Gastroesophageal sphincter (tissue), 3 donors: Measurements from ENCODE around the gene TULP3.

Experiments used
- EP300 ChIP-seq: sonication (generic); formaldehyde crosslinking; IDR thresholded peaks from one replicate; pipeline ENCODE4 v1.6.1; 2017; ENCODE audit warnings: antibody characterized with exemption, mild to moderate bottlenecking
- TF ChIP-seq, protein P1 (sequence below), 4 experiments: fragments of 200-600 bp in 2 of 4; fragments of 450-650 bp in 2 of 4; sonication (generic) in 1 of 4; IDR thresholded peaks; one replicate each; pipeline ENCODE4 v1.5.1; 2017 to 2019; ENCODE audit warnings: antibody characterized with exemption in 4 of 4, mild to moderate bottlenecking in 2 of 4, moderate library complexity in 2 of 4

DNA sequence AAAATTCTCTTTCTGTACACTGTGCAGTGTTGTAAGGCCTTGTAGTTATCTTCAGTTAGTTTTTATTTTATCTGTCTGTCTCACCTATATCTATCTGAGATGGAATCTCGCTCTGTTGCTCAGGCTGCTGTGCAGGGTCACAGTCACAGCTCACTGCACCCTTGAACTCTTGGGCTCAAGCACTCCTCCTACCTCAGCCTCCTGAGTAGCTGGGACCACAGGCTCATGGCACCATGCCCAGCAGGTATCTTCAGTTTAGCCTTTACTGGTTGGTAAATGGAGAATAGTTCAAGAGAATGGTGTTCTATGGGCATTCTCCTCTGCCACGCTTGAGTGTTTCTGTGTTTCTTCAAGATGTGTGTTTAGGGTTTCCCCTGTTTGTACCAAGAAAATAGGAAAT, 13.6 kb downstream of the TULP3 start:
- TF ChIP-seq, protein P1, sequence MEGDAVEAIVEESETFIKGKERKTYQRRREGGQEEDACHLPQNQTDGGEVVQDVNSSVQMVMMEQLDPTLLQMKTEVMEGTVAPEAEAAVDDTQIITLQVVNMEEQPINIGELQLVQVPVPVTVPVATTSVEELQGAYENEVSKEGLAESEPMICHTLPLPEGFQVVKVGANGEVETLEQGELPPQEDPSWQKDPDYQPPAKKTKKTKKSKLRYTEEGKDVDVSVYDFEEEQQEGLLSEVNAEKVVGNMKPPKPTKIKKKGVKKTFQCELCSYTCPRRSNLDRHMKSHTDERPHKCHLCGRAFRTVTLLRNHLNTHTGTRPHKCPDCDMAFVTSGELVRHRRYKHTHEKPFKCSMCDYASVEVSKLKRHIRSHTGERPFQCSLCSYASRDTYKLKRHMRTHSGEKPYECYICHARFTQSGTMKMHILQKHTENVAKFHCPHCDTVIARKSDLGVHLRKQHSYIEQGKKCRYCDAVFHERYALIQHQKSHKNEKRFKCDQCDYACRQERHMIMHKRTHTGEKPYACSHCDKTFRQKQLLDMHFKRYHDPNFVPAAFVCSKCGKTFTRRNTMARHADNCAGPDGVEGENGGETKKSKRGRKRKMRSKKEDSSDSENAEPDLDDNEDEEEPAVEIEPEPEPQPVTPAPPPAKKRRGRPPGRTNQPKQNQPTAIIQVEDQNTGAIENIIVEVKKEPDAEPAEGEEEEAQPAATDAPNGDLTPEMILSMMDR (IDR thresholded peaks at IDR 0.05), result no peak
- TF ChIP-seq EP300, result no peak
